DMS53 (cell line): ENCODE data around the gene HPCAL1.
"Not testable (repeated sequence)": the region's sequence is repeated elsewhere in the genome, so short reads cannot be mapped to it uniquely, and the experiment has no call there.

Source experiments
- DNase-seq: peaks from one replicate; lab custom pipeline; 2025; lab: John Stamatoyannopoulos, UW

The HPCAL1 gene

GRCh38 chr2:10302479-10303180, at the start of gene HPCAL1:
Gene HPCAL1, plus strand, starts transcription at chr2:10302904. Its CDS starts 116,854 bp downstream, at chr2:10419758.
- DNase-seq = peak; percentile 95

GRCh38 chr2:10253596-10254372, 48.9 kb upstream of the HPCAL1 start:
- DNase-seq = no peak

DNA sequence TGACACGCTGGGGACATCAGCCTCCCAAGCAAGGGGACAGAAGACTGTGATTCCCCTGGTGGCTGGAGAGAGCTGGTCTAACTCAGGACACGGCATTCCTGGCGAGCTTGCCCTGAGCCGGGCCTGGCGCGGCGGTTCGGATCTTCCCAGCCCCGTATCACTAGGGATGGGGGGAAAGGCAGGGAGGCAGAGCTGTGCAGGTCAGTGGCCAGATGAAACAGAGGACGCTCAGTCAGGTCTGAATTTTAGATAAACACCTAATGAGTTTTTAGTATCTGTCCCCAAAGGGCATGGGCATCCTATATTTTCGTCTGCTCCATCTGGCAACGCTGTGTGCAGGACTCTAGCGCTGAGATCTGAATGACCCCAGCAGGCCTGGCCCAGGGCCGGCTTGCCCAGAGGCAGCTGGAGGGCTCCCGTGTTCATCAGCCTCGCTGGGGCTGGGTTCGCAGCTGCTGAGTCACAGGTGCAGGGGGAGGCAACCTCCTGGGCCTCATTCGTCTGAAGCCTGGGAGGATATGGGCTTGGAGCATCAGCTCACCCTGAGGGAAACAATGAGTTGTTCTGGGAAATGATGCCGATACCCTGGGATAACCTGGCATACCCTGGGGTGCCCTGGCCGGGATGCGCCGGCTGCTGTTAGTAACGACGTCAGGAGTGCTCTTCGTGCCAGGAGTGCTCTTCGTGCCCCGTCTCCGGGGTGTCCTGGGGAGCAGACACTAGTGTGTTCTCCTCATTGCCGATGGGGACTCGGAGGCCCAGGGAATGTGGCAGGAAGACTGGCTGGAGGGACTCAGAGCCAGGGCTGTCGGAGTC, 48.1 kb upstream of the HPCAL1 start:
- peak; percentile 29 for DNase-seq

DNA sequence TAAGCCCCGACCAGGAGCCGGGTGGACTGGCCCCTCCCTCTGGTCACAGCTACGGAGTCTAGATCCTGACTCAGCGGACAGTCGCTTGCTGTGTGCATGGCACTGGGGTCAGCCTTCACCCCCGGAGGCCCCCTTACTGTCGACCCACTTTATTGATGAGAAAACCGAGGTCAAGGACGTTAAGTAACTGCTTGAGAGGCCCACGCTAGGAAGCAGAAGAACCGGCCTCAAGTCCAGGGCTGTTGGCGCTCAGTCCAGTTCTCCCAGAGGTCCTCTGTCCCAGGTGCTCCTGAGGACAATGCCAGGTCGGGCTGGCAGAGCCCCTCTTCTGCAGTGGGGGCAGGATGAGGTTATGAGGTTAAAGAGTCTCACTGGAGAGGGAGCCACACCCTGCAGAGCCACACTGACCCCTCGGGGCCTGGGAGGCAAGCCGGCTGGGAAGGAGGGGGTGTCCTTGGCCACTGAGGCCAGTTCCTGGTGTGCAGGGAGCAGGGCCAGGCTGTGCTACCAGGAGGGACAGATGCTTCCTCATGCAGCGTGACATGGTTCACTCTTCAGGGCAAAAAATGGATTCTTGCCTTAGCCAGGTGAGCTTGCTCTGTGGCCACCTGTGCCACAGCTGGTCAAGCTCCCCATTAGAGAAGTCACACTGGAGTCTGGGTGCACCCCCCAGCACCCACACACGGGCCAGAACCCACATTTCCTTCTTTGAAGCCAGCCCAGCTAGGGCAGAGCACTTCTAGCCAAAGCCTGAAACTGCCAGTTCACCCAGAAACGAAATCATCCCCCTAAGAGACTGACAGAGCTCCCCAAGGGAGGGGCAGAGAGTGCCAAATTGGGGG, 47.3 kb upstream of the HPCAL1 start:
- DNase-seq = no peak

DNA sequence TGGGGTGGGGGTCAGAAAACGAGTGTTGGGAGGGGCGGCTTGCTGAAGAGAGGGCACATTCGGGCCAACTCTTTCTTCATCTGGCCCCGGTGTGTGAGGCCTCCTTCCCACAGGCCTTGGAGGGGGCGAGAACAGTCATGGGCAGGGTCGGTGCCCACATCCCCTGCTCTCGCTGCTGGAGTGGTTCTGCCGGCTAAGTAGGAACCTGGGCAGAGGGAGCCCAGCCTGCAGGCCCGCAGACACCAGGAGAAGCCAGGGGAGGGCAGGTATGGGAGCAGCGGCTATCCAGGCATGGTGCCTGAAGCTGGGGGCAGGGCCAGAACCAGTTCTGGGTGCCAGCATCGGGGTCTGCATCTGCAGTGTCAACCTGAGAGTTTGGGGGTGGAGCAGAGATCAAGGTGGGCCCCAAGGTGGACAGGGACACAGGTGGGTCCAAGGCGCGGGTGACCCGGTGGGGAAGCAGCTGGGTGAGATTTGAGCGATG, 46.6 kb upstream of the HPCAL1 start:
- DNase-seq = no peak

DNA sequence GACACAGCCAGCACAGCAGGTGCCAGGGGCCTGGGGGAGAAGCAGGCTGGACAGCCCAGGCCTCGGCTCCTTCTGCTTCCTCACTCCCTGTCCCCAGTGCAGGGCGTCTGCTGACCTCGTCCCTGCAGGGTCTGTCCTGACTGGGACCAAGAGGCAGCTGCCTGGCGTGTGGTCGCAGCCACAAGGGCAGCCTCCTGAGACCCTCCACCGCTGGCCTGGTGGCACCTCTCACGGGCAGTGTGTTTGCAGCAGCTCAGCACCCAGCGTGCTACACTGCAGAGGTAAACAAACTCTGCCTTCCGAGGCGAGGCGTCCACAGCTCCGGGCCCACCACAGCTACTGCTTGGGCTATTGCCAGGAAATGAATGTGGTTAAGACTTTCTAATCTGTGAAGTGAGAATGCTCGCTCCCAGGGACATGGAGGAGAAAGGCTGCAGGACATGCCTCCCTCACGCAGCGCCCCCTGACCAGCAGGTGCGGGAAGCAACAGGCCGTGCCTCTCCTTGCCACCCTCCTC, 46.1 kb upstream of the HPCAL1 start:
- DNase-seq = no peak

DNA sequence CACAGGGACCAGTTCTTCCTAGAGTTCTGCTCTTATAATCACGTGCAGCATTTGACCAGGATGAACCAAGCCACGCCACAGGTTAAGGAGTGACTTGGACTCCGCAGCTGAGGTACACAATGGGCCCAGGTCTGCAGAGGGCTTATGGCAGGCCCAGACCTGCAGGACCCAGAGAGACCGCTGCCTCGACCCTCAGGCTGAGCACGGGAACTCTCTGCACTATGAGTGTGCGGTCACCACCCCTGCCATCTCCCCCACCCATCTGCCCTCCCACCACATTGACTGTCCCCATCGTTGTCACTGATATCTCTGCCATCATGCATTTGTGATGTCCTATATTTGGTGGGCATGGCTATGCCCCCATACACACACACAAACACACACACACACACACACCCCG, 45.7 kb upstream of the HPCAL1 start:
- DNase-seq = no peak

DNA sequence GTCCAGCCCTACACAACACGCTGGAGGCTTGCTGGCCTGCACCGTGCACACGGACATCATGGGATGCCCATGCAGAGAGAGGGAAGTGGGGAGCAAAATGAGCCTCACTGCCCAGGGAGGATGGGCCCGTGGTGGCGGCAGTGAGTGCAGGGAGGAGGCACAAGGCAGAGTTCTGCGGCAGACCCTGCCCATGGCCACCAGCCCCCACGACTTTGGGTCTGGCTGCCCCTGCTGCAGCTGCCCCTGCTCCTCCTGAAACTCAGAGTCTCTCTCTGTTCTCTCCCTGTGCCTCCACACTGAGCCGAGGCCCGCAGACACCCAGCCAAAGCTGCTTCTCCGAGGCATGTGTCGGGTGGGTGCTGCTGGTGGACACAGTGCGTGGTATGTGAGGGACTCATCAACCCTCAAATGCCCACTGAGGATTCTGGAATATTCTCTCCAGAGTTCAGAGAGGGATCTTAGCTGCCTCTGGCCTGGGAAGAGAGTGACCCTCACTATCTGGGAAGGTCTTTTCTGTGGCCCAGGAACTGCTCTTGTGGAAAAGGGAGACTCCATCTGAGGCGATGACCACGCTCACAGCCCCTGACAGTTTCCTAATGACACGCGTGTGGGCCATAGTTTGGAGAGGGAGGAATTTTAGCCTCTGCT, 45.1 kb upstream of the HPCAL1 start:
- no peak for DNase-seq

GRCh38 chr2:10258326-10258725, 44.4 kb upstream of the HPCAL1 start:
- DNase-seq = no peak

DNA sequence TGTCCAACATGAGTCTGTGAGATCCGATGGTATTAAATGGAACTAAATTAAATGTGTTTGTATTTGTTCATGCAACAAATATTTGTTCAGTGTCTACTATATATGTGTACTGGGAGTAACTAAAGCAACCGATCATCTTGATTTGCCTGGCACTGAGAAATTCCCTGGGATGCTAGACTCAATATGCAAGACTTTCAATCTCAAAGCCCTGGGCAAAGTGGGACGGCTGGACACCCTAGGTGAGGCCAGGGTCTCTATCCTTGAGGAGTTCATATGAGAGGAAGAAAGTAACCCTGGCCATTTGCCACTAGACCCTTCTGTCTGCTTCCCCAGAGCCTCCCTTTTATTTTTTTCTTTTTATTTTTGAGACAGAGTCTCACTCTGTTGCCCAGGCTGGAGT, 44.0 kb upstream of the HPCAL1 start:
- DNase-seq = no peak

DNA sequence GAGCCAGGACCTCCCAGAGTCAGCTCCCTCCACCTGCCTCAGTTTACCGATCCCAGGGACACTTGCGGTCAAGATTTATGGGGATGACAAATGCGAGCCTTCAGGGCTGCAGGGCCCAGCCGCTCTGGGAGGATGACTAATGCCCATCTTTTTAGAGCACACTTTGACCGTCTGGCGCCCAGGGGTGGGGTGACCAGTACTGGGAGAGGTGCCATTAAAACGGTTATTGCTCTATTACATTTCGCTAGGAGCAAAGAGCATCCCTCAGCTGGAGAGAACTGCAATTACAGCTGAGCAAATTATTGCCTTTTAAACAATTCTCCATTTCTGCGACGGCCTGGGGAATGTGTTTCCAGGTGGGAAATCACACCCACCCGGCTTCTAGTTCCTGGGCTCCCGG, 42.6 kb upstream of the HPCAL1 start:
- no peak for DNase-seq

DNA sequence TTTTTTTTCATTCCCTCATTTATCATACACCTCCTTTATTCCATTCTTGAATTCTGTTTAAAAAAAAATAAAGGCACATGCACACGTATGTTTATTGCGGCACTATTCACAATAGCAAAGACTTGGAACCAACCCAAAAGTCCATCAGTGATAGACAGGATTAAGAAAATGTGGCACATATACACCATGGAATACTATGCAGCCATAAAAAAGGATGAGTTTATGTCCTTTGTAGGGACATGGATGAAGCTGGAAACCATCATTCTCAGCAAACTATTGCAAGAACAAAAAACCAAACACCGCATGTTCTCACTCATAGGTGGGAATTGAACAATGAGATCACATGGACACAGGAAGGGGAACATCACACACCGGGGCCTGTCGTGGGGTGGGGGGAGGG, 39.2 kb upstream of the HPCAL1 start:
- not testable (repeated sequence) for DNase-seq

- DNase-seq = no peak
Observed at GRCh38 chr2:10264506-10265328, 38.0 kb upstream of the HPCAL1 start.

- no peak for DNase-seq
Observed at GRCh38 chr2:10265329-10266132, 37.2 kb upstream of the HPCAL1 start.

GRCh38 chr2:10266133-10266620, 36.5 kb upstream of the HPCAL1 start:
- DNase-seq = no peak

- no peak for DNase-seq
Observed at GRCh38 chr2:10267036-10267435, 35.7 kb upstream of the HPCAL1 start.

GRCh38 chr2:10267551-10268465, 34.9 kb upstream of the HPCAL1 start:
- DNase-seq = peak; percentile 14

DNA sequence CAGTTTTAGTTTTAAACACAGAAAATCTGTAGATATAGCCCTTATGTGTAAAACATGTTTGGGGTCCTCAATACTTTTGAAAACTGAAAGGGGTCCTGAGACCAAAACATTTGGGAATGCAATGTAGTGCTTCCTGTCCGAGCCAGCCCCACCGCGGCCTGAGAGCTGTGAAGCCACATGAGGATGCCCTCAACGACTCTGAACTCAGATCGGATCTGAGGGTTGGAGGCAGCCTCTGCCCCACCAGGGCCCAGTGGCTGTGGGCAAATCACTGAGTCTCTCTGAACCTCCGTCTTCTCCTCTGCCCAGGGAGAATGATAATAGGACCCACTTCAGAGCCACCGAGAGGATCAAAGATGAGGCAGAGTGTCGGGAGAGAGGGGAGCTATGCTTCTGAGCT, 33.4 kb upstream of the HPCAL1 start:
- DNase-seq = no peak
